Inferior parietal cortex (tissue), 1 donor: ENCODE measurements around the gene C6orf52.
"Not testable (repeated sequence)": the region's sequence is repeated elsewhere in the genome, so short reads cannot be mapped to it uniquely, and the experiment has no call there.

Source experiments
- DNase-seq: peaks from one replicate; pipeline ENCODE4 v3.0.0-alpha.2; 2016; ENCODE audit errors: extremely low spot score

C6orf52 gene

DNA sequence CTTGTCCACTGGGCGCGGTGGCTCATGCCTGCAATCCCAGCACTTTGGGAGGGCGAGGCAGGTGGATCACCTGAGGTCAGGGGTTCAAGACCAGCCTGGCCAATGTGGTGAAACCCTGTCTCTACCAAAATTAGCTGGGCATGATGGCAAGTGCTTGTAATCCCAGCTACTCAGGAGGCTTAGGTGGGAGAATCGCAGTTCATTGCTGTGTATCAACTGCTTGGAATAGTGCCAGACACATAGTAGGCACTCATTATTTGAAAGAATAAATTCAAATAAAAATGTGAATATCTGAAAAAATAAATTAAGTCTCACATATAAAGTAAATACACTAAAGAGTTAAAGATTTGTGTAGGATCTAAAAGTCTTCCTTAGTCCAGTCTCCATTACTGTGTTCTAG lies 2.2 kb upstream of the C6orf52 start:
- no peak for DNase-seq

DNA sequence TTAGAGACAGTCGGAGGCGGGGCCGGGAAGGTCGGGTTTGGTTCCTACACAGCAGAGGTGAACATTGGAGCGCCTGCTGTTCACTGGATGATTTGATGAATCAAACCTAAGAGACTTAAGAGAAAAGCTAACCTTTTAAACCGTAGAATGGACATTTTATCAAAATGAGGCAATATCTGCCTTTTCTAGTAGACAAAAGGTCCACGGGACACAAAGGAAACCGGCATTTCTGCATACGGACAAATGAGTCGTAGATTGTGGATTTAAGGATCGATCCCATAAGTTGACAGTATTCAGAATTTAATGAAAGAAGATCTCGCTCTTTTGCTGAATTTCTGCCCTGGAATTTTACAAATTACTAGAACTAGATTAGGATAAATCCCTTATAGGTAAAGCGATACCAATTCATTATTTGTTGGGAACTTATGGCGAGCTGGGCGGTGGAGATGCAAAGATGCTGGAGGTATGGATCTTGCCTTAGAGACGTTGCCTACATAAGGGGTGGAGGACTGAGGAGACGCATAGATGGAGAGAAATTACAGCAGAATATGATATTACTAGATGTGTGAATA lies 756 bp upstream of the C6orf52 start:
- DNase-seq, result no peak

DNA sequence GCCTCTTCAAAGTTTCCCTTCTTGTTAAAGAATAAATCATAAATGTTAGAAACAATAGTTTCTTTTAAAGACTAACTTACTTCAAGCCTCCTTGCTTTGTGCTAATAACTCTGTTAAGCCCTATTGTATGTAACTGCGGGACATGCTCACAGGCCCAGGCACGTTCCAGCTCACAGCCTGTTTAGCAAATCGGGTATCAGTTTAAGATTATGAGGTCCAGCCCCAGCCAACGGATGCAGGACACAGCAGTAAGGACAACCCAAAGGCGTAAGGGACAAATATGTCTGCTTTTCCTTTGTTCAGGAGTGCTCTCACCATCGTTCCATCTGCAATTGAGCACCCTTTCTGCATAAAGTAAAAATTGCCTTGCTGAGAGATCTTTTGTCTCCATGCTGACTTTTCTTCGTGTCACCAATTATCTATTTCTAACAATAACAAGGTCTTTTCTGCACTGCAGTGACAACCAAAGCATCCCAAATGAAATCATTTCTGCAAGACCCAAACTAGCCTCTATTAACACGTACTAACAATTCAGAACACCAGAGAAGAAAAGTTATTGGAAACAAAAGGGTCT lies 1.4 kb downstream of the C6orf52 start:
- no peak for DNase-seq

GRCh38 chr6:10690651-10691445 lies 3.6 kb downstream of the C6orf52 start:
- no peak for DNase-seq

DNA sequence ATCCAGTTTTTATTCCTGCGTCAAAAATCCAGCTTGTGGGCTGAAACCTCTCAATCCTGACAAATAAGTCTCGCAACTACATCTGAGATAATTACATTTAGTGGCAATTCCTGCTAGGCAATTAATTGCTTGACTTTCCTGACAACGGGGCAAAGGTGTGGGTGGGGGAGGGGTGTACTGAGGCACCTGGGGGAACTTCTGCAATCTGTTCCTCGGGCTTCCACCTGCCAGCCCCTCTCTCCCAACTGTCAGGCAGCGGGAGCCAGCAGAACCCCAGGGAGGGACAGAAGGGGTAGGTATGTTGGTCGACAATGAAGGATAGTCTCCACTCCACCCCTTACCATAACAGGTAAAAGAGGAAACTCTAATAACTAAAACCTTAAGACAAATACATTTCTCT lies 6.8 kb downstream of the C6orf52 start:
- no peak for DNase-seq

GRCh38 chr6:10686901-10687300 lies 7.5 kb downstream of the C6orf52 start:
- no peak for DNase-seq

GRCh38 chr6:10685092-10685915 lies 9.1 kb downstream of the C6orf52 start:
- DNase-seq, result no peak

- no peak for DNase-seq
Observed at GRCh38 chr6:10684618-10685017, 9.8 kb downstream of the C6orf52 start.

DNA sequence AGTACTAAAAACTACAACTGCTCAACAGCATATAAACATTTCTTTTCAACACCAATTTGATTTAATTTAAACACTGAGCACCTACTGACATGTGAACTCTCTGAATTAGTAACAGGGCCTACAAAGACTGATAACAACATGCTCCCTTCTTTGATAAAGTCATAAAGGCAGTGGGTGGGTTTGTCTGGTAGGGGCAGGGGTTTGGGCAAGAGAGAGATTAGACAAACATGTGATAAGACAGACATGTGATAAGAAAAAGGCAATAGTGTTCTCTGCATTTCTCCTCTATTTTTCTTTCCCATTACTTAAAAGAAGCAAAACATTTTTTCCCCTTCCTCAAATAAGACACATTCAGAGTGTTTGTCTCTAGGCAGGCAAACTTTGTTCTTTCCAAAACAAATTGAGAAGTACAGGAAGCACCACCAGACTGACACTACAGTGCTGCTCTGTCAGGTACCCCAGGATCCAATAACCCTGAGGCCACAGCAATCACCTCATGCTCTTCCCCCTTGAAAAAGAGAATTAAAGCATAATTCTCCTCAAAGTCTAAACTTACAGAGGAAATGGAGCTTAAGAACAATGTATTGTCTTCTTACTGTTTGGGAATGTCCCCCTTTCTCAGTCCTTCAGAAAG lies 11.9 kb downstream of the C6orf52 start:
- DNase-seq, result no peak

DNA sequence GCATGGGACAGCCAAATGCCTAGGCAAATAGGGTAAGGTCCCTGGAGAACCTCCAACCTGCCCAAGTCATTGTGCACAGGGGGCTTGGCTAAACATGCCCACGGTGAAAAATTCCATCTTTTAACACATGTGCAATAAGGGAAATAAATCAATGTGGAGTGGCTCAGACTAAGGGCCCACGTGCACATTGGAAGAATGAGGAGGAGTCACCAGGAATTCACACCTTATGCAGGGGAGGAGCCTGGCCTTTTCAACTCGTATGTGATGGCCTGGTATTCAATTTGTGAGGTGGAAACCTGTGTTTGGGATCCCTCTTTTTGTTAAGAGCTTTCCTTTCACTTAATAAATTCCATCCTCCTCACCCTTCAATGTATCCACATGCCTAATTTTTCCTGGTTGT lies 12.6 kb downstream of the C6orf52 start:
- DNase-seq, result no peak

- no peak for DNase-seq
Observed at GRCh38 chr6:10678456-10678855, 16.0 kb downstream of the C6orf52 start.

DNA sequence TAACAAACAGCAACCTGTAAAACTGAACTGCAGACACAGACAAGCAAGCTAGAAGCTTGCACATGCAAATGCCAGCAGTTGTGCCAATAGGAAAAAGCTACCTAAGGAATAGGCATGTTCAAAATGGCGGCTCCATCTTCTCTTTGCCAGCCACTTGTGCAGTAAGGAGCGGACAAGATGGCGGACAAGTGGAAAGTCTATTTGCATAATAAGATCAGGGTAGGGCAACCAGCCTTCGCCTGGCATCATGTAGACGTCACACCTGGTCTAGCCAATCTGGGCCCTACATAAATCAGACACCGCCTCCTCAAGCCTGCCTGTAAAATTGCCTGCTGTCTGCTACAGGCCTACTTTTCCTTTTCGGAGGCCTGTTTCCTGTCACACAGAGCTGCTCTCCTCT lies 18.0 kb downstream of the C6orf52 start:
- DNase-seq, result no peak

- DNase-seq, result no peak
Observed at GRCh38 chr6:10668126-10668917, 26.1 kb downstream of the C6orf52 start.

GRCh38 chr6:10665595-10665994 lies 28.8 kb downstream of the C6orf52 start:
- not testable (repeated sequence) for DNase-seq

GRCh38 chr6:10662742-10663141 lies 31.7 kb downstream of the C6orf52 start:
- no peak for DNase-seq

DNA sequence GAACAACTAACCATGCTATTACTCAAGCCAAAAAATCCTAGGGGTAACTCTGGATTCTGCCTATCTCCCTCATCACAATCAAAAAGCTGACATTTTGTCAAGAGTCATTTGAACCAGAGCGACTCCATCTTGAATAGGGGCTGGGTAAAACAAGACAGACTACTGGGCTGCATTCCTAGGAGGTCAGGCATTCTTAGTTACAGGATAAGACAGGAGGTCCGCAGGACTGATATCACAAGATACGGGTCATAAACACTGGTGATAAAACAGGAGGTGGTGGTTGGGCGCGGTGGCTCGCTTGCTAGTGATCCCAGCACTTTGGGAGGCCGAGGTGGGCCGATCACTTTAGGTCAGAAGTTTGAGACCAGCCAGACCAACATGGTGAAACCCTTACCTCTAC lies 32.2 kb downstream of the C6orf52 start:
- no peak for DNase-seq

- DNase-seq, result not testable (repeated sequence)
Observed at GRCh38 chr6:10660431-10661191, 33.8 kb downstream of the C6orf52 start.

GRCh38 chr6:10659699-10660348 lies 34.6 kb downstream of the C6orf52 start:
- DNase-seq, result no peak

- no peak for DNase-seq
Observed at GRCh38 chr6:10658910-10659698, 35.3 kb downstream of the C6orf52 start.
